PC-3 (cell line): ENCODE data around the gene CHD2.

ENCODE experiments used
- CTCF ChIP-seq: fragments of 300-600 bp; sonication (generic); conservative IDR thresholded peaks from 2 replicates; pipeline ENCODE4 v1.5.1; 2017; ENCODE audit warnings: antibody characterized with exemption, low read depth, mild to moderate bottlenecking, low read length
- EZH2phosphoT487 ChIP-seq: fragments of 300-600 bp; sonication (generic); IDR thresholded peaks from 2 replicates; pipeline ENCODE4 v1.6.1; 2018; ENCODE audit warnings: mild to moderate bottlenecking, antibody characterized with exemption, low read length, borderline replicate concordance

- TF ChIP-seq CTCF, result no peak
- no peak for TF ChIP-seq EZH2phosphoT487
Measured at GRCh38 chr15:93020976-93021772, 121.0 kb downstream of the CHD2 start.
